Vagina (tissue), 2 donors: Measurements from ENCODE around the gene ZNF282. TPM values are rescaled to one million over a fixed set of nuclear protein-coding genes. Genes with fewer than 3 reads are reported as not detected.
A peak's percentile ranks its signal among the peaks of the same experiment; 100 is the strongest.
"Not testable (repeated sequence)": the region's sequence is repeated elsewhere in the genome, so short reads cannot be mapped to it uniquely, and the experiment has no call there.

Experiments used
- DNase-seq, 2 donors: peaks; one replicate each; pipeline ENCODE4 v3.0.0-alpha.2; 2017; ENCODE audit errors: extremely low spot score in 2 of 2
- H3K27ac ChIP-seq: fragments of 200-600 bp; sonication (generic); one replicate; pipeline ENCODE4 v1.5.1; 2019
- H3K27me3 ChIP-seq: fragments of 200-600 bp; sonication (generic); one replicate; pipeline ENCODE4 v1.5.1; 2019
- H3K36me3 ChIP-seq, 2 donors: fragments of 200-600 bp; sonication (generic); one replicate each; pipeline ENCODE4 v1.5.1; 2017 to 2019
- H3K4me1 ChIP-seq: fragments of 200-600 bp; sonication (generic); one replicate; pipeline ENCODE4 v1.5.1; 2019
- H3K4me3 ChIP-seq, 2 donors: fragments of 200-600 bp; sonication (generic); 1 replicate in 1 of 2; 2 replicates in 1 of 2; pipeline ENCODE4 v1.5.1; 2016 to 2019
- H3K9me3 ChIP-seq: fragments of 200-600 bp; sonication (generic); one replicate; pipeline ENCODE4 v1.5.1; 2019
- CTCF ChIP-seq, 3 experiments: fragments of 450-650 bp in 2 of 3; fragments of 200-600 bp in 1 of 3; sonication (generic) in 1 of 3; IDR thresholded peaks; one replicate each; pipeline ENCODE4 v1.5.1; 2017 to 2019; ENCODE audit warnings: antibody characterized with exemption in 3 of 3, mild to moderate bottlenecking in 2 of 3, moderate library complexity in 2 of 3
- POLR2A ChIP-seq, 2 donors: fragments of 450-650 bp; IDR thresholded peaks; one replicate each; pipeline ENCODE4 v1.6.1; 2017; ENCODE audit warnings: antibody characterized with exemption in 2 of 2, mild to moderate bottlenecking in 2 of 2, moderate library complexity in 2 of 2
- POLR2AphosphoS5 ChIP-seq, 2 donors: sonication (generic); formaldehyde crosslinking; IDR thresholded peaks; one replicate each; pipeline ENCODE4 v1.9.0; 2017; ENCODE audit warnings: antibody characterized with exemption in 2 of 2, mild to moderate bottlenecking in 2 of 2, low read depth in 1 of 2; ENCODE audit not compliant: insufficient read depth in 1 of 2
- intact Hi-C: fragments of 100-400 bp; cut with DNase I; formaldehyde crosslinking; loops from one replicate; pipeline ENCODE4 v1.15.1; 2023
- small RNA-seq: library from RNA; depleted of rRNA; stranded (forward); fragments of <200 nt; gene quantifications from one replicate; pipeline ENCODE3, GENCODE V24; 2016
- total RNA-seq: library from RNA; depleted of rRNA; stranded (reverse); fragments of >200 nt; gene quantifications from one replicate; pipeline ENCODE4 v1.2.3, GENCODE V29; 2016

ZNF282 gene
- total RNA-seq, 1 donor from 2014 or later = 17.9 TPM

- peaks cover 0 to 13% of the 10 kb centered on the region in 2 donors for H3K36me3 ChIP-seq
- peak in 1 of 2 donors; percentile 38 for TF ChIP-seq POLR2A (IDR thresholded peaks at IDR 0.05)
- TF ChIP-seq POLR2AphosphoS5 (IDR thresholded peaks at IDR 0.05; ENCODE audit: insufficient read depth in 1 of 2, low read depth in 1 of 2) = peak in 1 of 2 donors; percentile 53
- TF ChIP-seq CTCF (IDR thresholded peaks at IDR 0.05) = peak; percentile 61 to 82 (median 70)
- H3K27ac ChIP-seq = peak within 1 kb of the TSS; percentile 90
- H3K9me3 ChIP-seq = no peaks in the 10 kb centered on the region
- peaks cover 20% of the 10 kb centered on the region for H3K4me1 ChIP-seq
- peak within 1 kb of the TSS; percentile 61 to 73 for H3K4me3 ChIP-seq
- intact Hi-C loops = no loop called here
- no peak for DNase-seq
- H3K27me3 ChIP-seq = no peaks in the 10 kb centered on the region
Measured at GRCh38 chr7:149261829-149262617, 66.7 kb downstream of the ZNF282 start, which contains the start of gene ZNF783. Gene ZNF783 (plus strand): TSS chr7:149262196. CDS start chr7:149262334, 138 bp downstream.

- no peak for DNase-seq
- Histone ChIP-seq H3K9me3 (no peaks in the 10 kb centered on the region), H3K4me3 (no peak overlapping the region), H3K27ac (no peak overlapping the region), H3K36me3 (peaks cover 0 to 38% of the 10 kb centered on the region in 2 donors), H3K4me1 (peaks cover 20% of the 10 kb centered on the region), H3K27me3 (no peaks in the 10 kb centered on the region)
- intact Hi-C loops = no loop called here
- no peak for TF ChIP-seq POLR2AphosphoS5 (IDR thresholded peaks at IDR 0.05; ENCODE audit: insufficient read depth in 1 of 2, low read depth in 1 of 2)
Measured at GRCh38 chr7:149266451-149266850, 71.1 kb downstream of the ZNF282 start.

GRCh38 chr7:149267733-149268132 is 72.4 kb downstream of the ZNF282 start:
- H3K27me3 ChIP-seq = no peaks in the 10 kb centered on the region
- intact Hi-C loops = no loop called here
- no peak for DNase-seq
- peaks cover 16% of the 10 kb centered on the region for H3K4me1 ChIP-seq
- H3K9me3 ChIP-seq = no peaks in the 10 kb centered on the region
- peaks cover 0 to 45% of the 10 kb centered on the region in 2 donors for H3K36me3 ChIP-seq
- no peak overlapping the region for H3K4me3 ChIP-seq
- no peak overlapping the region for H3K27ac ChIP-seq
- TF ChIP-seq POLR2A (IDR thresholded peaks at IDR 0.05) (no peak), POLR2AphosphoS5 (IDR thresholded peaks at IDR 0.05; ENCODE audit: insufficient read depth in 1 of 2, low read depth in 1 of 2) (no peak), CTCF (IDR thresholded peaks at IDR 0.05) (no peak)

GRCh38 chr7:149274424-149274823 is 79.1 kb downstream of the ZNF282 start:
- H3K4me3 ChIP-seq, H3K27me3 ChIP-seq, H3K4me1 ChIP-seq, DNase-seq, H3K9me3 ChIP-seq, H3K27ac ChIP-seq, intact Hi-C loops: not testable (repeated sequence)
- H3K36me3 ChIP-seq = peaks cover 0 to 48% of the 10 kb centered on the region in 2 donors

Small RNA genes within 50 kb of the gene (small RNA-seq; reads per million reads assigned to genes)
- not detected for gene AC004890.1

Other genes with a start within 250 kb of the ZNF282 start
- gene PDIA4, start 167.0 kb upstream of the ZNF282 start, total RNA-seq = 69.5 TPM
- gene ZNF786, start 104.8 kb upstream of the ZNF282 start, total RNA-seq = 8.3 TPM
- 2.9 TPM for gene ZNF425, start 69.2 kb upstream of the ZNF282 start, total RNA-seq
- gene ZNF398, start 48.1 kb upstream of the ZNF282 start, total RNA-seq = 21.4 TPM
- 8.8 TPM for gene ZNF212, start 44.1 kb downstream of the ZNF282 start, total RNA-seq
- 13.8 TPM for gene ZNF783, start 66.7 kb downstream of the ZNF282 start, total RNA-seq